Measurements from ENCODE around the gene INO80.

The INO80 gene

DNA sequence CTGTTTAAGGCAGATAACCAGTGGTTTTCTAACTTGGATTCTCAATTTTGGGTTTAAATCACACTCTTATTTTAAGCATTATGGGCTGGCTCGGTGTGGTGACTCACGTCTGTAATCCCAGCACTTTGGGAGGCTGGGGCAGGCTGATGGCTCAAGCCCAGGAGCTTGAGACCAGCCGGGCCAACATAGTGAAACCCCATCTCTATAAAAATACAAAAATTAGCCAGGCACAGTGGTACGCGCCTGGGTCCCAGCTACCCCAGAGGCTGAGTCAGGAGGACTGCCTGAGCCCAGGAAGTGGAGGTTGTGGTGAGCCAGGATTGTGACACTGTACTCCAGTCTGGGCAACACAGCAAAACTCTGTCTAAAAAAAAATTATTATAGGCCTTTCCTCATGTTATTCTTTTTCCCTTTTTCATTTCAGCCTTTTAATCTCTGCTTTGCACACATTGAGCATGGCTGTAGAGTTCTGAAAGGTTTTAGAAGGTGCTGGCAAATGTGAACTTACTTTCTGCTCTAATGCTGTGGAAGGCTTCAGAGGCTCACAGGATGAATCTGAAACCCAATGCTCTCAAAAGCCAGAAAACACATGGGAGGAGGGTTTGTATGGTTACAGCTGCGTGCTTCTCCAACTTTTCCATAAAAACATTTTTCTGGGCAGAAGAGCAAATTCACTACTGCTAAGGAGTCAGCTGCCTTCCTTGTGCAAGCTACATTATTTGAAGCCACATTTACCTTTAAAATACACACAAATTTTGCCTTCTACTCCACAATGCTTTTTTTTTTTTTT, 130.3 kb downstream of the INO80 start:
- Histone ChIP-seq H3K27ac (ENCODE audit: low read depth, low read length) (peak overlapping the region; percentile 71), H3K4me3 (ENCODE audit: low read depth, low read length) (no peak overlapping the region), H2AFZ (ENCODE audit: low read length, unreplicated experiment) (no peak overlapping the region), H3K36me3 (ENCODE audit: insufficient read depth, low read length) (peaks cover 26% of the 10 kb centered on the region), H3K27me3 (ENCODE audit: insufficient read depth, low read length) (no peaks in the 10 kb centered on the region), H3K79me2 (ENCODE audit: control insufficient read depth, insufficient read depth, low read length, unreplicated experiment) (no peaks in the 10 kb centered on the region), H3K4me1 (ENCODE audit: control insufficient read depth, insufficient read depth, low read length, unreplicated experiment) (peaks cover 29% of the 10 kb centered on the region)

DNA sequence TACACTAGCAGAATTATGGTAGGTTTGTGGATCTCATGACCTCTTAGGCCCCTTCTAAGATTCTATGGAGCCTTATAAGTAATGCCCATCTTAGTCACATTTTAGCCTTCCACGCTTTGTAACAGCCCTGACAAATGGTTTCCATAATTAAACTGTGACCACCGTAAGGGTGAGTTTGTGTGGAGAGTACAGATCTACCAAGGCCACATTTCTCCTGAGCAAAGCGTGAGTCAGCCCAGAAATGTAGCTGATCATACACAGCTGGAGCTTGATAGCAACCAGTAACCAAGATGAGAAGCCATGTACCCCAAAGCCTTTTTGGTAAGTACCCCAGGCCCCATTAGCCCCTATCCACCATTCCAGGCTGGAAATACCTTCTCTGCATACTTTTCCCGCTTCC, 131.1 kb downstream of the INO80 start:
- no peak overlapping the region for H2AFZ ChIP-seq (ENCODE audit: low read length, unreplicated experiment)
- no peaks in the 10 kb centered on the region for H3K27me3 ChIP-seq (ENCODE audit: insufficient read depth, low read length)
- H3K27ac ChIP-seq (ENCODE audit: low read depth, low read length), result peak overlapping the region; percentile 71
- peaks cover 30% of the 10 kb centered on the region for H3K36me3 ChIP-seq (ENCODE audit: insufficient read depth, low read length)
- peaks cover 29% of the 10 kb centered on the region for H3K4me1 ChIP-seq (ENCODE audit: control insufficient read depth, insufficient read depth, low read length, unreplicated experiment)
- no peak overlapping the region for H3K4me3 ChIP-seq (ENCODE audit: low read depth, low read length)
- no peaks in the 10 kb centered on the region for H3K79me2 ChIP-seq (ENCODE audit: control insufficient read depth, insufficient read depth, low read length, unreplicated experiment)

DNA sequence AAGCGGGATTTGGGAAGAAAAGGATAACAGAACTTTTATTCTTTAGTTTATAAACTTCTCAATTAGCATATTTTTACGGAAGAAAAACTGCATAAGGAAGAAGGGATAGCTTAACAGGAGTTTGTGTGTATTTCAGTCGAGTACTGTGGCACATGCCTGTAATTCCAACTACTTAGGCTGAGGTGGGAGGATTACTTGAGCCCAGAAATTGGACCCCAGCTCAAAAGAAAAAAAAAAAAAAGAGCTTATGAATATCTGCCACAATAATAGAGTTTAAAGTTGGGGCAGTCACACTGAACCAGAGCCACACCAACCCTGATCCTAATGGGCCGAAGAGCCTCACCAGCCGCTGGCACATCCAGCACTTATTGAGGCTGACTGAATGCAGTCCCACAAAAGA, 131.7 kb downstream of the INO80 start:
- Histone ChIP-seq H3K36me3 (ENCODE audit: insufficient read depth, low read length) (peaks cover 30% of the 10 kb centered on the region), H2AFZ (ENCODE audit: low read length, unreplicated experiment) (no peak overlapping the region), H3K4me3 (ENCODE audit: low read depth, low read length) (no peak overlapping the region), H3K79me2 (ENCODE audit: control insufficient read depth, insufficient read depth, low read length, unreplicated experiment) (no peaks in the 10 kb centered on the region), H3K27ac (ENCODE audit: low read depth, low read length) (peak overlapping the region; percentile 71), H3K27me3 (ENCODE audit: insufficient read depth, low read length) (no peaks in the 10 kb centered on the region), H3K4me1 (ENCODE audit: control insufficient read depth, insufficient read depth, low read length, unreplicated experiment) (peaks cover 29% of the 10 kb centered on the region)

DNA sequence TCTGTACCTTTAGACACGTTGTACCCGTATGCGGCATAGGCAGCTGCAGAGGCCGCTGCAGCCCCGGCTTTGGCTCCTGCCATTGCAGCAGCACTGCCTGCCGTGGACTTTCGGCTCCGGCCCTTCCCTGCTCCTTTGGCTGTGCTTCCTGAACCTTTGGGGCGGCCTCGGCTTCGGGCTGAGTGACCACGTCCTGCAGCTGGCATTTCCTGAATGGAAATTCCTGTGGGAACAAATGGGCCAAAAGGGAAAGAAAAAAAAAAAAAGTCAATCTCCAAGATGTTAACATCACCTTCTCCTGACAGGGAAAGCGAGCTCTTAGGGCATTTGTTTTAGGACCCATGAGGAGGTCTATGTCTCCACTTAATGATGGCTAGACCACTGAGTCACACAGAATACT, 133.2 kb downstream of the INO80 start:
- H3K36me3 ChIP-seq (ENCODE audit: insufficient read depth, low read length), result peaks cover 39% of the 10 kb centered on the region
- peak overlapping the region; percentile 71 for H3K27ac ChIP-seq (ENCODE audit: low read depth, low read length)
- no peaks in the 10 kb centered on the region for H3K79me2 ChIP-seq (ENCODE audit: control insufficient read depth, insufficient read depth, low read length, unreplicated experiment)
- peaks cover 29% of the 10 kb centered on the region for H3K4me1 ChIP-seq (ENCODE audit: control insufficient read depth, insufficient read depth, low read length, unreplicated experiment)
- H2AFZ ChIP-seq (ENCODE audit: low read length, unreplicated experiment), result no peak overlapping the region
- H3K4me3 ChIP-seq (ENCODE audit: low read depth, low read length), result no peak overlapping the region
- no peaks in the 10 kb centered on the region for H3K27me3 ChIP-seq (ENCODE audit: insufficient read depth, low read length)

DNA sequence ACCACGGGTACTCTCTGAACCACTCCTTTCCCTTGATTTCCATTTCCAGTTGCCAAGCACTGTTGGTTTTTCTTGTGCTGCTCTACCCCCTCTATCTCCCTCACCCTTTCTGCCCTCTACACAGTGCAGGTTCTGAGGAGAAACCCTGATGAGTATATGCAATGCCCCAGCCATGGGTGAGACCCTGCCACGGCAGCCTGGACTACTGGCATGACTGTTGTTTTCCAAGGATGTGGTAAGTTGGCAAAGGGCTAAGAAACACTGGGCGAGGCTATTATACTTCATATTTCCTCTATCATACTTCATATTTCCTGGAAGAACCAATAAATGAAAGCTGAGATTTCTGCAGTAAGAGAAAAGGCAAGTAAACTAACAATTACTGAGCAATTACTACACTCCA, 134.9 kb downstream of the INO80 start:
- Histone ChIP-seq H2AFZ (ENCODE audit: low read length, unreplicated experiment) (no peak overlapping the region), H3K27me3 (ENCODE audit: insufficient read depth, low read length) (no peaks in the 10 kb centered on the region), H3K27ac (ENCODE audit: low read depth, low read length) (no peak overlapping the region), H3K36me3 (ENCODE audit: insufficient read depth, low read length) (peaks cover 33% of the 10 kb centered on the region; the same call in 1 of the 2 replicates), H3K79me2 (ENCODE audit: control insufficient read depth, insufficient read depth, low read length, unreplicated experiment) (no peaks in the 10 kb centered on the region), H3K4me1 (ENCODE audit: control insufficient read depth, insufficient read depth, low read length, unreplicated experiment) (peaks cover 29% of the 10 kb centered on the region), H3K4me3 (ENCODE audit: low read depth, low read length) (no peak overlapping the region)

DNA sequence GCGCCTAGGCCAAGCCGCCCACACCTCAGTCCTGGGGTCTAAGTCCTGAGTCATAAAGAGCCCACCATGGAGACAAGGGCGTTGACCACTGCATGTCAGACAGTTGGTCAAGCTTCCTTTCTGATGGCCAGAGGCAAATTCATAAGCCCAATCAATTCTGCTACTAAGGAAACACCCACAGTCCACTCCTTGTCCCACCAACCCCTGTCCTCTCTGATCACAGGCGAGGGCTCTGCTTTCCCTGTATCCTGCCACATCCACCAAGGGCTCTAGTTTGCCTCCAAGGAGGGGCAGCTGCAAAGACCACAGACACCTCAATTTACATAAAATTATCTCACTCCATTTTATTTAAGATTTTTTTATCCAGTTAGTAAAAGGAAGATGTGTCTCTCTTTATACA, 137.5 kb downstream of the INO80 start:
- H3K4me1 ChIP-seq (ENCODE audit: control insufficient read depth, insufficient read depth, low read length, unreplicated experiment), result peaks cover 17% of the 10 kb centered on the region
- H3K79me2 ChIP-seq (ENCODE audit: control insufficient read depth, insufficient read depth, low read length, unreplicated experiment), result no peaks in the 10 kb centered on the region
- no peak overlapping the region for H2AFZ ChIP-seq (ENCODE audit: low read length, unreplicated experiment)
- H3K36me3 ChIP-seq (ENCODE audit: insufficient read depth, low read length), result peaks cover 23% of the 10 kb centered on the region; the same call in 1 of the 2 replicates
- H3K4me3 ChIP-seq (ENCODE audit: low read depth, low read length), result no peak overlapping the region
- H3K27me3 ChIP-seq (ENCODE audit: insufficient read depth, low read length), result no peaks in the 10 kb centered on the region
- H3K27ac ChIP-seq (ENCODE audit: low read depth, low read length), result no peak overlapping the region

DNA sequence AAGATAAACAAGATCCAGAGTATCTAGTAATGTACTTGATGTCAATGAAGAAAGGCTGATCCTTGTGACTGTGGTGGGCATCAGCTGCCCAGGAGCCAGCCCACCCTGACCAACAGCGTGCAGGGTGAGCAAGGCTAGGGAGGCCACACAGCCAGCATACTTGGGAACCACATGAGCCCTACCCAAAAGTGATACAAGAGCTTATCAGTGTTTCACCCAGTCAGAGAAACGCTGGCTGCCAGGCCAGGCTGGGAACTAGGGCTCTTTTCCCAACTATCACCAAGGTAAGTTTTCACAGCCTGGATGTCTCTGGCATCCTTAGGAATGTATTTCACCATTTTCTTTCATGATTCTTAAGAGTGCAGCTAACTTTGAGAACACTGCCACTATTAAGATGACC, 137.9 kb downstream of the INO80 start:
- H2AFZ ChIP-seq (ENCODE audit: low read length, unreplicated experiment), result no peak overlapping the region
- H3K4me3 ChIP-seq (ENCODE audit: low read depth, low read length), result no peak overlapping the region
- H3K27me3 ChIP-seq (ENCODE audit: insufficient read depth, low read length), result no peaks in the 10 kb centered on the region
- no peaks in the 10 kb centered on the region for H3K79me2 ChIP-seq (ENCODE audit: control insufficient read depth, insufficient read depth, low read length, unreplicated experiment)
- no peak overlapping the region for H3K27ac ChIP-seq (ENCODE audit: low read depth, low read length)
- peaks cover 12% of the 10 kb centered on the region for H3K4me1 ChIP-seq (ENCODE audit: control insufficient read depth, insufficient read depth, low read length, unreplicated experiment)
- H3K36me3 ChIP-seq (ENCODE audit: insufficient read depth, low read length), result peaks cover 21% of the 10 kb centered on the region; the same call in 1 of the 2 replicates

DNA sequence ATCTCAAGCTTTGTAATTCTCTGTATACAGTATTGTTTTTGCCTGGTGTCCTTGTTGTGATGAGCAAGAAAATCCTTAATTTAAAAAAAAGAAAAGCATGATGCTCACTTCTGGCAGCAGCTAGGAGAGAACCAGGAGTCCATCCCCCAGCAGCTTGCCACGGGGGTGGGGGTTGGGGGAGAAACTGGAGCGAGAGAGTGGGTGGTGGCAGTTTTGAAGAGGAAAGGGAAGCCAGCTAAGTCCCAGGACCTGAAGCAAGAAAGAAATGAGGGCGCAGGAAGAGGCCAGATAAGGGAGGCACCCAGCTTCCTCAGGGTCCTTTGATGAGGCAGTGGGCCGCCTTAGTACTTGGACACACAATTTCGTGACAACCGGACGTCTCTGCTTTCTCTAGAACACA, 139.3 kb downstream of the INO80 start:
- H3K27me3 ChIP-seq (ENCODE audit: insufficient read depth, low read length), result no peaks in the 10 kb centered on the region
- peaks cover 20% of the 10 kb centered on the region; the same call in 1 of the 2 replicates for H3K36me3 ChIP-seq (ENCODE audit: insufficient read depth, low read length)
- H2AFZ ChIP-seq (ENCODE audit: low read length, unreplicated experiment), result no peak overlapping the region
- no peak overlapping the region for H3K27ac ChIP-seq (ENCODE audit: low read depth, low read length)
- no peaks in the 10 kb centered on the region for H3K79me2 ChIP-seq (ENCODE audit: control insufficient read depth, insufficient read depth, low read length, unreplicated experiment)
- no peak overlapping the region for H3K4me3 ChIP-seq (ENCODE audit: low read depth, low read length)
- peaks cover 10% of the 10 kb centered on the region for H3K4me1 ChIP-seq (ENCODE audit: control insufficient read depth, insufficient read depth, low read length, unreplicated experiment)

DNA sequence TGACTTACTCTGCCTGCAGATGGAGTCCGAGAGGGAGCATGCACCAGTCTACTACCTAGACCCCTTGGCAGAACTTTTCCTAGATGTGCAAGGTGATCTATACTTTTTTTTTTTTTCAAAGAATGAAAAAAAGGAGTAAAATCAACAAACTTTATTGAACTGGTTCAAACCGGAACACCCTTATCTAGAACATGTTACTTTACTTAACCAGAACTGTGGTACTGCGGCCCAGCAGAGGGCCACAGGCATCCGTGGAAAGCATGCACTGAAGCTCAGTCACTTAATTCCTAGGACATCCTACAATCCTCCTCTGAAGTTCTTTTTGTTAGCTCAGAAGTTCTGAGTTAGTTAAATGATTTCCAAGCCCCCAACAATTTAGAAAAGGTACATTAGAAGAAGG, 141.2 kb downstream of the INO80 start:
- peaks cover 14% of the 10 kb centered on the region for H3K4me1 ChIP-seq (ENCODE audit: control insufficient read depth, insufficient read depth, low read length, unreplicated experiment)
- peaks cover 14% of the 10 kb centered on the region; the same call in 1 of the 2 replicates for H3K36me3 ChIP-seq (ENCODE audit: insufficient read depth, low read length)
- H3K27ac ChIP-seq (ENCODE audit: low read depth, low read length), result no peak overlapping the region
- H3K27me3 ChIP-seq (ENCODE audit: insufficient read depth, low read length), result no peaks in the 10 kb centered on the region
- no peak overlapping the region for H3K4me3 ChIP-seq (ENCODE audit: low read depth, low read length)
- no peak overlapping the region for H2AFZ ChIP-seq (ENCODE audit: low read length, unreplicated experiment)
- no peaks in the 10 kb centered on the region for H3K79me2 ChIP-seq (ENCODE audit: control insufficient read depth, insufficient read depth, low read length, unreplicated experiment)

DNA sequence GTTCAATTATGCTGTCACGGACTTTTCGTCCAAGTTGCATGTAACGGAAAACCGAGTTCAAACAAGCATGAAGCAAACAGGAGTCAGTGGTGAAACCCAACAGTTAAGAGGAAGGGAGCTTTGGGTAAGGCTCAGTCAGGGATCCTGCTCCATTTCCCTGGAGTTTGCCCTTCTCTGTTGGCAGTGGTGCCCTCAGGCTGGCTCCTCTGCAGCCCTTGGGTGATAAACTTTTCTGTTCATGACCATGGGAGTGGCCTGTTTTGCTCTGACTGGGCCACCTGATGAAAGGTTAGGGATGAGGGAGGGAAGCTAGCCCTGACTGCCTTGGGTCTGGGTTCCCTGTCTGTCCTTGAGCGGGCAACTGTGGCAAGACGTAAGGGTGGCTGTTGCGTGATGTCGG, 146.7 kb downstream of the INO80 start:
- H3K4me1 ChIP-seq (ENCODE audit: control insufficient read depth, insufficient read depth, low read length, unreplicated experiment), result peaks cover 14% of the 10 kb centered on the region

More for the DNA sequence above, 146.7 kb downstream of the INO80 start:
- no peaks in the 10 kb centered on the region for H3K27me3 ChIP-seq (ENCODE audit: insufficient read depth, low read length)
- no peaks in the 10 kb centered on the region for H3K36me3 ChIP-seq (ENCODE audit: insufficient read depth, low read length)
- H3K79me2 ChIP-seq (ENCODE audit: control insufficient read depth, insufficient read depth, low read length, unreplicated experiment), result no peaks in the 10 kb centered on the region
- no peak overlapping the region for H2AFZ ChIP-seq (ENCODE audit: low read length, unreplicated experiment)
- H3K27ac ChIP-seq (ENCODE audit: low read depth, low read length), result no peak overlapping the region
- no peak overlapping the region for H3K4me3 ChIP-seq (ENCODE audit: low read depth, low read length)
